Naive thymus-derived CD4-positive, alpha-beta T cell (primary cell): ENCODE data around the gene GNB3. TPM values are rescaled to one million over a fixed set of nuclear protein-coding genes. Genes with fewer than 3 reads are reported as not detected.

Source experiments
- ATAC-seq: fragments of 150-1000 bp; cut with Tn5 transposase; 2 replicates; pipeline ENCODE4 v1.10.0; 2021; ENCODE audit warnings: mild to moderate bottlenecking, moderate library complexity
- CTCF ChIA-PET: fragments of 350-600 bp; sonication (Branson Sonifier 250); formaldehyde crosslinking; loops from one replicate; lab custom pipeline; 2021; ENCODE audit warnings: antibody characterized with exemption; lab: Charles Lee
- POLR2A ChIA-PET: fragments of 350-600 bp; sonication (Branson Sonifier 250); formaldehyde crosslinking; loops from one replicate; lab custom pipeline; 2021; ENCODE audit warnings: antibody characterized with exemption, inconsistent platforms; lab: Charles Lee
- DNase-seq, 9 donors: peaks; one replicate each; pipeline versions ENCODE4 v3.0.0 to v3.0.0-alpha.2; 2020 to 2022; ENCODE audit warnings: mixed read lengths in 1 of 9
- H3K27ac ChIP-seq: one replicate; pipeline ENCODE4 v1.7.0; 2013; ENCODE audit warnings: mild to moderate bottlenecking, low read depth, low read length, moderate library complexity
- H3K27me3 ChIP-seq, 2 donors: one replicate each; pipeline ENCODE4 v1.7.0; 2013; ENCODE audit warnings: low read length in 2 of 2, mild to moderate bottlenecking in 2 of 2, moderate library complexity in 2 of 2; ENCODE audit not compliant: control insufficient read depth in 2 of 2, insufficient read depth in 2 of 2
- H3K36me3 ChIP-seq, 3 experiments: 1 replicate in 2 of 3; 2 replicates in 1 of 3; pipeline ENCODE4 v1.7.0; 2013; ENCODE audit warnings: low read length in 3 of 3, mild to moderate bottlenecking in 3 of 3, moderate library complexity in 1 of 3; ENCODE audit not compliant: insufficient read depth in 3 of 3, control insufficient read depth in 2 of 3
- H3K4me1 ChIP-seq, 2 donors: one replicate each; pipeline ENCODE4 v1.7.0; 2013; ENCODE audit warnings: low read length in 2 of 2, mild to moderate bottlenecking in 2 of 2, moderate library complexity in 1 of 2; ENCODE audit not compliant: control insufficient read depth in 2 of 2, insufficient read depth in 2 of 2
- H3K4me3 ChIP-seq: 2 replicates; pipeline ENCODE4 v1.7.0; 2013; ENCODE audit warnings: mild to moderate bottlenecking, low read length
- H3K9me3 ChIP-seq, 3 experiments: 1 replicate in 2 of 3; 2 replicates in 1 of 3; pipeline ENCODE4 v1.7.0; 2013; ENCODE audit warnings: low read length in 3 of 3; ENCODE audit not compliant: control insufficient read depth in 2 of 3
- H3K27ac Mint-ChIP-seq, 9 donors: one replicate each; pipeline ENCODE4 v1.8.0; 2020 to 2022; ENCODE audit warnings: mixed read lengths in 9 of 9, mild to moderate bottlenecking in 8 of 9, moderate library complexity in 5 of 9, inconsistent platforms in 2 of 9
- H3K27me3 Mint-ChIP-seq, 5 donors: one replicate each; pipeline ENCODE4 v1.8.0; 2021 to 2022; ENCODE audit warnings: mixed read lengths in 5 of 5, mild to moderate bottlenecking in 1 of 5
- H3K36me3 Mint-ChIP-seq, 5 donors: one replicate each; pipeline ENCODE4 v1.8.0; 2020 to 2022; ENCODE audit warnings: mixed read lengths in 5 of 5, mild to moderate bottlenecking in 3 of 5, inconsistent platforms in 1 of 5
- H3K4me1 Mint-ChIP-seq, 7 donors: one replicate each; pipeline ENCODE4 v1.8.0; 2020 to 2022; ENCODE audit warnings: mixed read lengths in 7 of 7, mild to moderate bottlenecking in 3 of 7, inconsistent platforms in 1 of 7
- H3K4me3 Mint-ChIP-seq, 10 donors: one replicate each; pipeline ENCODE4 v1.8.0; 2020 to 2022; ENCODE audit warnings: mild to moderate bottlenecking in 10 of 10, mixed read lengths in 10 of 10, moderate library complexity in 6 of 10, inconsistent platforms in 2 of 10
- H3K9me3 Mint-ChIP-seq, 11 donors: one replicate each; pipeline ENCODE4 v1.8.0; 2020 to 2022; ENCODE audit warnings: mixed read lengths in 11 of 11, mild to moderate bottlenecking in 4 of 11, inconsistent platforms in 1 of 11, moderate library complexity in 1 of 11
- intact Hi-C, 2 donors: fragments of 100-400 bp; cut with micrococcal nuclease; formaldehyde crosslinking; loops; one replicate each; pipeline ENCODE4 v1.15.1; 2023
- polyA plus RNA-seq, 2 donors: library from polyadenylated mRNA; unstranded; fragments of 300-500 nt; fragmentation: Illumina TruSeq; gene quantifications; one replicate each; pipeline ENCODE4 v1.2.3, GENCODE V29; 2021
- total RNA-seq, 6 experiments: library from RNA in 5 of 6; stranded (reverse) in 5 of 6; gene quantifications; 1 replicate in 5 of 6; 2 replicates in 1 of 6; pipeline ENCODE4 v1.2.3 and lab custom pipeline; 2021 to 2026

The GNB3 gene
- total and polyA plus RNA-seq, 7 experiments from 2014 or later = 0.23 to 11.8 (median 2.5) TPM; not detected in 1

GRCh38 chr12:6824085-6824775, 16.5 kb upstream of the GNB3 start:
- no peak overlapping the region for H3K4me3 ChIP-seq
- Mint-ChIP-seq H3K36me3 (peaks cover 0 to 9% (median 4%) of the 10 kb centered on the region in 5 donors), H3K4me3 (peak overlapping the region in 1 of 10 donors; percentile 12), H3K4me1 (peaks cover 29 to 41% (median 37%) of the 10 kb centered on the region in 7 donors), H3K9me3 (peaks cover 0 to 2% (median 0%) of the 10 kb centered on the region in 11 donors), H3K27me3 (peaks cover 9 to 51% (median 26%) of the 10 kb centered on the region in 5 donors), H3K27ac (peak overlapping the region in 2 of 9 donors; percentile 28 to 31)
- ATAC-seq = no peak
- no peaks in the 10 kb centered on the region for H3K9me3 ChIP-seq
- H3K36me3 ChIP-seq = peaks cover 0 to 12% (median 0%) of the 10 kb centered on the region in 3 experiments
- intact Hi-C loops = loop anchor here in 1 of 2 donors (2.0 kb wide), 1 partner anchor 33 kb away; no protein-coding TSS in a partner anchor
- no peak overlapping the region for H3K27ac ChIP-seq
- peaks cover 4 to 15% of the 10 kb centered on the region in 2 donors for H3K4me1 ChIP-seq
- H3K27me3 ChIP-seq = peaks cover 0 to 8% of the 10 kb centered on the region in 2 donors
- CTCF ChIA-PET = interaction anchor here (1.0 to 6.6 kb wide), 13 partner anchors 11 to 354 kb away, joined by 3 to 94 read pairs (median 6); partner anchors contain the start of genes CD4 and MLF2
- POLR2A ChIA-PET = interaction anchor here (0.6 to 13.2 kb wide), 7 partner anchors 10 to 324 kb away, joined by 3 to 91 read pairs (median 3); partner anchors contain the start of genes CD4, MLF2 and ZNF384
- DNase-seq = no peak

- POLR2A ChIA-PET = interaction anchor here (0.6 to 13.2 kb wide), 8 partner anchors 10 to 324 kb away, joined by 3 to 91 read pairs (median 3); partner anchors contain the start of genes CD4, COPS7A and MLF2
- Histone ChIP-seq H3K4me1 (peaks cover 4 to 15% of the 10 kb centered on the region in 2 donors), H3K27ac (no peak overlapping the region), H3K27me3 (peaks cover 0 to 12% of the 10 kb centered on the region in 2 donors), H3K36me3 (peaks cover 0 to 5% (median 0%) of the 10 kb centered on the region in 3 experiments), H3K9me3 (no peaks in the 10 kb centered on the region), H3K4me3 (no peak overlapping the region)
- peaks cover 29 to 41% (median 41%) of the 10 kb centered on the region in 7 donors for H3K4me1 Mint-ChIP-seq
- CTCF ChIA-PET = interaction anchor here (1.0 to 6.6 kb wide), 17 partner anchors 8 to 355 kb away, joined by 3 to 94 read pairs (median 5); partner anchors contain the start of genes CD4, MLF2 and USP5
- DNase-seq (no peak), ATAC-seq (no peak)
- H3K36me3 Mint-ChIP-seq = peaks cover 0 to 2% (median 0%) of the 10 kb centered on the region in 5 donors
- H3K9me3 Mint-ChIP-seq = peaks cover 0 to 2% (median 0%) of the 10 kb centered on the region in 11 donors
- peak overlapping the region in 3 of 9 donors; percentile 31 to 57 (median 39) for H3K27ac Mint-ChIP-seq
- intact Hi-C loops = loop anchor here (1.0 to 5.0 kb wide), 9 partner anchors 33 to 258 kb away; partner anchors contain the start of genes MLF2 (in 2 of the 2), NOP2 (in 1 of the 2) and ZNF384 (in 1 of the 2)
- peaks cover 9 to 58% (median 26%) of the 10 kb centered on the region in 5 donors for H3K27me3 Mint-ChIP-seq
- H3K4me3 Mint-ChIP-seq = no peak overlapping the region
These were observed 15.8 kb upstream of the GNB3 start for GRCh38 chr12:6824901-6825381.

- ChIA-PET CTCF (interaction anchor here (0.7 to 6.6 kb wide), 18 partner anchors 9 to 356 kb away, joined by 3 to 94 read pairs (median 4); partner anchors contain the start of genes CD4, MLF2 and USP5), POLR2A (interaction anchor here (0.6 to 13.2 kb wide), 9 partner anchors 9 to 102 kb away, joined by 3 to 91 read pairs (median 4); partner anchors contain the start of genes CD4, CDCA3, COPS7A and MLF2)
- peaks cover 0 to 2% (median 0%) of the 10 kb centered on the region in 11 donors for H3K9me3 Mint-ChIP-seq
- DNase-seq (peak; percentile 69 to 89 (median 78)), ATAC-seq (peak; percentile 79)
- peak overlapping the region in 7 of 10 donors; percentile 5 to 65 (median 35) for H3K4me3 Mint-ChIP-seq
- H3K36me3 Mint-ChIP-seq = peaks cover 0 to 1% (median 0%) of the 10 kb centered on the region in 5 donors
- Histone ChIP-seq H3K4me3 (no peak overlapping the region), H3K36me3 (no peaks in the 10 kb centered on the region), H3K4me1 (peaks cover 4 to 13% of the 10 kb centered on the region in 2 donors), H3K27me3 (peaks cover 0 to 12% of the 10 kb centered on the region in 2 donors), H3K9me3 (no peaks in the 10 kb centered on the region), H3K27ac (no peak overlapping the region)
- H3K27me3 Mint-ChIP-seq = peaks cover 9 to 63% (median 26%) of the 10 kb centered on the region in 5 donors
- peaks cover 27 to 42% (median 39%) of the 10 kb centered on the region in 7 donors for H3K4me1 Mint-ChIP-seq
- peak overlapping the region in 4 of 9 donors; percentile 22 to 84 (median 53) for H3K27ac Mint-ChIP-seq
- intact Hi-C loops = loop anchor here (1.0 to 5.0 kb wide), 9 partner anchors 33 to 258 kb away; partner anchors contain the start of genes MLF2 (in 2 of the 2), NOP2 (in 1 of the 2) and ZNF384 (in 1 of the 2)
These were observed 15.2 kb upstream of the GNB3 start for GRCh38 chr12:6825398-6826124.

- H3K4me3 Mint-ChIP-seq = peak overlapping the region in 2 of 10 donors; percentile 32 to 45
- H3K4me1 Mint-ChIP-seq = peaks cover 21 to 38% (median 32%) of the 10 kb centered on the region in 7 donors
- Histone ChIP-seq H3K27me3 (peaks cover 0 to 12% of the 10 kb centered on the region in 2 donors), H3K4me3 (no peak overlapping the region), H3K4me1 (peaks cover 4 to 6% of the 10 kb centered on the region in 2 donors), H3K27ac (no peak overlapping the region), H3K9me3 (no peaks in the 10 kb centered on the region), H3K36me3 (no peaks in the 10 kb centered on the region)
- no peak overlapping the region for H3K27ac Mint-ChIP-seq
- intact Hi-C loops = loop anchor here (5.0 kb wide), 2 partner anchors 139 to 259 kb away; partner anchors contain the start of genes NOP2 (in 1 of the 2) and ZNF384 (in 1 of the 2)
- no peak for DNase-seq
- peaks cover 0 to 2% (median 0%) of the 10 kb centered on the region in 11 donors for H3K9me3 Mint-ChIP-seq
- ATAC-seq = no peak
- no peaks in the 10 kb centered on the region for H3K36me3 Mint-ChIP-seq
- peaks cover 9 to 68% (median 21%) of the 10 kb centered on the region in 5 donors for H3K27me3 Mint-ChIP-seq
- POLR2A ChIA-PET = interaction anchor here (1.1 to 13.2 kb wide), 6 partner anchors 10 to 73 kb away, joined by 3 to 91 read pairs (median 10); partner anchors contain the start of genes CD4, CDCA3, MLF2 and USP5
- CTCF ChIA-PET = interaction anchor here (0.7 to 6.6 kb wide), 9 partner anchors 9 to 266 kb away, joined by 3 to 94 read pairs (median 7); partner anchors contain the start of genes MLF2 and USP5
These were observed 14.5 kb upstream of the GNB3 start for GRCh38 chr12:6826125-6826733.

GRCh38 chr12:6826734-6827436, 13.8 kb upstream of the GNB3 start:
- Mint-ChIP-seq H3K36me3 (no peaks in the 10 kb centered on the region), H3K4me3 (peak overlapping the region; percentile 63 to 98 (median 73)), H3K4me1 (peaks cover 19 to 36% (median 30%) of the 10 kb centered on the region in 7 donors), H3K27me3 (peaks cover 9 to 70% (median 21%) of the 10 kb centered on the region in 5 donors), H3K27ac (peak overlapping the region in 6 of 9 donors; percentile 10 to 81 (median 64)), H3K9me3 (peaks cover 0 to 2% (median 0%) of the 10 kb centered on the region in 11 donors)
- H3K4me3 ChIP-seq = no peak overlapping the region
- H3K9me3 ChIP-seq = no peaks in the 10 kb centered on the region
- H3K4me1 ChIP-seq = peaks cover 3 to 4% of the 10 kb centered on the region in 2 donors
- no peak for ATAC-seq
- intact Hi-C loops = loop anchor here (5.0 kb wide), 2 partner anchors 140 to 260 kb away; partner anchors contain the start of genes NOP2 (in 1 of the 2) and ZNF384 (in 1 of the 2)
- ChIA-PET CTCF (interaction anchor here (2.0 to 6.6 kb wide), 4 partner anchors 9 to 93 kb away, joined by 7 to 94 read pairs (median 22); partner anchors contain the start of gene MLF2), POLR2A (interaction anchor here (1.4 to 13.2 kb wide), 5 partner anchors 12 to 74 kb away, joined by 3 to 91 read pairs (median 16); partner anchors contain the start of genes CD4, CDCA3, MLF2 and USP5)
- DNase-seq = no peak
- H3K27me3 ChIP-seq = peaks cover 0 to 12% of the 10 kb centered on the region in 2 donors
- no peak overlapping the region for H3K27ac ChIP-seq
- no peaks in the 10 kb centered on the region for H3K36me3 ChIP-seq
